Tibial nerve (tissue), 4 donors: ENCODE measurements around the gene ANXA6.

Source experiments
- EP300 ChIP-seq, 2 donors: sonication (generic); formaldehyde crosslinking; IDR thresholded peaks; one replicate each; pipeline ENCODE4 v1.6.1; 2017; ENCODE audit warnings: antibody characterized with exemption in 2 of 2, mild to moderate bottlenecking in 1 of 2
- POLR2A ChIP-seq, 2 donors: fragments of 450-650 bp; IDR thresholded peaks; one replicate each; pipeline ENCODE4 v1.6.1; 2017; ENCODE audit warnings: antibody characterized with exemption in 2 of 2, mild to moderate bottlenecking in 2 of 2, moderate library complexity in 2 of 2
- TF ChIP-seq, protein P1 (sequence below), 5 experiments: fragments of 200-600 bp in 3 of 5; fragments of 450-650 bp in 2 of 5; sonication (generic) in 3 of 5; IDR thresholded peaks; one replicate each; pipeline ENCODE4 v1.5.1; 2016 to 2019; ENCODE audit warnings: antibody characterized with exemption in 5 of 5, mild to moderate bottlenecking in 3 of 5, moderate library complexity in 2 of 5

DNA sequence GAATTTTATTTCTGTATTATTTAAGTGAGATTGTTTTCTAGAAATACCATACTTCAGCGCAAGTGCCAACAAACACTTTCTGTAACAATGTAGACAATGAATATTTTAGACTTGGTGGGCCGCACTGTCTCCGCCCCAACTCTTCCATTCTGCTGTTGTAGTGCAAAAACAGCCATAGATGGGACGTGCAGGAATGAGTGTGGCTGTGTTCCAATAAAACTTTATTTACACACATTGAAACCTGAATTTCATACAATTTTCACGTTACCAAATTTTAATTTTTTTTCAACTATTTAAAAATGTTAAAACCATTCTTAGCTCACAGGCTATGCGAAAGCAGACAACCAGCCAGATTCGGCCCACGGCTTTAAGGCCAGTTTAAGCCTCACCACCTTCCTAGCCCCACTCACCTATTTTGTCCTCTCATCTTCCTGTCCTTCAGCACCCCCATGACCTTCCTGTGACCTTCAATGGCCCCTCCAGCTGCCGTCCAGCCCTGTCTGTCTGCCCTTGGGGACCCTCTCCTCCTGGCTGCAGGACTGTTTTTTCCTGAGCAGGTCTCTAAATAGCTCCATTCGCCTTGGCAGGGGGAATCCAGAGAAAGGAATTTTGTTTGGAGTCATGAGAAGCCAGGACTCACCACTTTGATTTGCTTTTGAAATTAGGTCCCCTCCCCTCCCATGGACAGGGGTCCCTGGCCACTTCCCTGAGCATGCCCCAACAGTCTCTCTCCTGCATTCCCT is 11.2 kb upstream of the ANXA6 start:
- TF ChIP-seq EP300 (IDR thresholded peaks at IDR 0.05) (no peak), POLR2A (IDR thresholded peaks at IDR 0.05) (no peak)
- TF ChIP-seq, protein P1, sequence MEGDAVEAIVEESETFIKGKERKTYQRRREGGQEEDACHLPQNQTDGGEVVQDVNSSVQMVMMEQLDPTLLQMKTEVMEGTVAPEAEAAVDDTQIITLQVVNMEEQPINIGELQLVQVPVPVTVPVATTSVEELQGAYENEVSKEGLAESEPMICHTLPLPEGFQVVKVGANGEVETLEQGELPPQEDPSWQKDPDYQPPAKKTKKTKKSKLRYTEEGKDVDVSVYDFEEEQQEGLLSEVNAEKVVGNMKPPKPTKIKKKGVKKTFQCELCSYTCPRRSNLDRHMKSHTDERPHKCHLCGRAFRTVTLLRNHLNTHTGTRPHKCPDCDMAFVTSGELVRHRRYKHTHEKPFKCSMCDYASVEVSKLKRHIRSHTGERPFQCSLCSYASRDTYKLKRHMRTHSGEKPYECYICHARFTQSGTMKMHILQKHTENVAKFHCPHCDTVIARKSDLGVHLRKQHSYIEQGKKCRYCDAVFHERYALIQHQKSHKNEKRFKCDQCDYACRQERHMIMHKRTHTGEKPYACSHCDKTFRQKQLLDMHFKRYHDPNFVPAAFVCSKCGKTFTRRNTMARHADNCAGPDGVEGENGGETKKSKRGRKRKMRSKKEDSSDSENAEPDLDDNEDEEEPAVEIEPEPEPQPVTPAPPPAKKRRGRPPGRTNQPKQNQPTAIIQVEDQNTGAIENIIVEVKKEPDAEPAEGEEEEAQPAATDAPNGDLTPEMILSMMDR (IDR thresholded peaks at IDR 0.05), result no peak
